Mucosa of descending colon (tissue), 3 donors: Measurements from ENCODE around the gene HIPK3. TPM values are rescaled to one million over a fixed set of nuclear protein-coding genes. Genes with fewer than 3 reads are reported as not detected.
"Not testable (repeated sequence)": the region's sequence is repeated elsewhere in the genome, so short reads cannot be mapped to it uniquely, and the experiment has no call there.

Experiments used
- ATAC-seq: fragments of 200-7000 bp; cut with Tn5 transposase; one replicate; pipeline ENCODE4 v1.9.1; 2020; ENCODE audit warnings: mild to moderate bottlenecking, moderate library complexity
- DNase-seq, 3 donors: peaks; one replicate each; pipeline ENCODE4 v3.0.0-alpha.2; 2020
- H3K36me3 ChIP-seq: fragments of 200-600 bp; one replicate; pipeline ENCODE4 v1.8.0; 2021; ENCODE audit warnings: low read depth, mild to moderate bottlenecking
- H3K4me1 ChIP-seq: fragments of 200-600 bp; one replicate; pipeline ENCODE4 v1.8.0; 2021; ENCODE audit warnings: low read depth, mild to moderate bottlenecking
- H3K4me3 ChIP-seq: fragments of 200-600 bp; one replicate; pipeline ENCODE4 v1.8.0; 2021; ENCODE audit warnings: mild to moderate bottlenecking
- H3K9me3 ChIP-seq: fragments of 200-600 bp; one replicate; pipeline ENCODE4 v1.8.0; 2021; ENCODE audit warnings: mild to moderate bottlenecking
- CTCF ChIP-seq: fragments of 200-600 bp; IDR thresholded peaks from one replicate; pipeline ENCODE4 v1.8.0; 2022; ENCODE audit warnings: antibody characterized with exemption, mild to moderate bottlenecking
- intact Hi-C, 2 donors: fragments of 100-400 bp; cut with DNase I in 1 of 2; cut with micrococcal nuclease in 1 of 2; formaldehyde crosslinking; loops; one replicate each; pipeline versions ENCODE4 v1.11.0 to v1.11.1; 2022; cut with DNase I, micrococcal nuclease
- total RNA-seq, 3 donors: library from RNA; stranded (reverse); fragmentation: NEBNext Ultra II Directional in 2 of 3; extraction: Animal tissue kit (Norgen Biotek cat#: 25700) in 2 of 3; gene quantifications; one replicate each; pipeline versions ENCODE4 v1.2.1 to v1.2.4, GENCODE V29; 2021 to 2023
- donor health status: DM: no; HTN: no; CAD: no; lungs with moderate emphysema.
- donor health status: DM: no; HTN: no; CAD: no.
- donor health status: DM: no; HTN: yes; CAD: no.

The HIPK3 gene
- total RNA-seq, 3 donors from 2014 or later: 67.0 to 254 (median 69.7) TPM

GRCh38 chr11:33234397-33235190 is 22.6 kb upstream of the HIPK3 start:
- TF ChIP-seq CTCF: no peak
- no peak overlapping the region for H3K4me3 ChIP-seq
- no peaks in the 10 kb centered on the region for H3K4me1 ChIP-seq
- H3K36me3 ChIP-seq: no peaks in the 10 kb centered on the region
- intact Hi-C loops: no loop called here
- H3K9me3 ChIP-seq: no peaks in the 10 kb centered on the region
- ATAC-seq (no peak), DNase-seq (no peak)

- intact Hi-C loops: no loop called here
- H3K4me3 ChIP-seq: no peak overlapping the region
- H3K9me3 ChIP-seq: no peaks in the 10 kb centered on the region
- no peaks in the 10 kb centered on the region for H3K4me1 ChIP-seq
- DNase-seq: peak in 1 of 3 donors; percentile 24
- no peak for TF ChIP-seq CTCF
- no peaks in the 10 kb centered on the region for H3K36me3 ChIP-seq
- ATAC-seq: no peak
These were observed 20.1 kb upstream of the HIPK3 start for GRCh38 chr11:33237039-33237597.

- no peaks in the 10 kb centered on the region for H3K36me3 ChIP-seq
- no peak for ATAC-seq
- H3K9me3 ChIP-seq: no peaks in the 10 kb centered on the region
- H3K4me3 ChIP-seq: no peak overlapping the region
- intact Hi-C loops: no loop called here
- no peak for TF ChIP-seq CTCF
- DNase-seq: no peak
- H3K4me1 ChIP-seq: no peaks in the 10 kb centered on the region
These were observed 14.6 kb upstream of the HIPK3 start for GRCh38 chr11:33242575-33242974.

- H3K9me3 ChIP-seq, H3K36me3 ChIP-seq, H3K4me1 ChIP-seq, H3K4me3 ChIP-seq, DNase-seq, intact Hi-C loops, ATAC-seq: not testable (repeated sequence)
These were observed 13.5 kb upstream of the HIPK3 start for GRCh38 chr11:33243654-33244053.

DNA sequence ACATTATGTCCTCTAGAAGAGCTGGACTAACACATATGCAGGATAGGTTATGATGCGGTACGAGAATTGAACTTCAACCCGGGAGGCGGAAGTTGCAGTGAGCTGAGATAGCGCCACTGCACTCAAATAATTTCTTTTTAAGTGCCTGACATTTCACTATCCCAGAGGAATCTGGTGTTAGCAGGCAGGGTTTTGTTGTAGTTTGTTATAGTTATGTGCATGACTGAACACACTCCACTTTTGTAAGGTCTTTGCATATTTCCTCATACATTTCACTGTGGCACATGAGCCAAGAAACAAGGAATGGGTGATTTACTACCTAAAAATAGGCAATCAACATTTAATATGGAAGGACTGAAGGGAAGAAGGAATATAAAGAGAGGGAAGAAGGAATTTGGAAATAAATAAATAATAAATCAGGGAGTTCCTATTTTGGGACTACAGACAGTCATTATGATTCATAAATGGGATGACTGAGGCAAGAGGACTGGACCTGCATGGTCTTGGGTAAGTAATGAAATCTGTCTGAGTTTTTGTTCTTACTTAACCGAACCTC is 8.7 kb upstream of the HIPK3 start:
- peak; percentile 70 for ATAC-seq
- H3K36me3 ChIP-seq: no peaks in the 10 kb centered on the region
- H3K9me3 ChIP-seq: no peaks in the 10 kb centered on the region
- no peak for TF ChIP-seq CTCF
- no peak overlapping the region for H3K4me3 ChIP-seq
- peak in 1 of 3 donors; percentile 20 for DNase-seq
- no peaks in the 10 kb centered on the region for H3K4me1 ChIP-seq
- intact Hi-C loops: no loop called here
